ENCODE results near the gene CREB1.

DNA sequence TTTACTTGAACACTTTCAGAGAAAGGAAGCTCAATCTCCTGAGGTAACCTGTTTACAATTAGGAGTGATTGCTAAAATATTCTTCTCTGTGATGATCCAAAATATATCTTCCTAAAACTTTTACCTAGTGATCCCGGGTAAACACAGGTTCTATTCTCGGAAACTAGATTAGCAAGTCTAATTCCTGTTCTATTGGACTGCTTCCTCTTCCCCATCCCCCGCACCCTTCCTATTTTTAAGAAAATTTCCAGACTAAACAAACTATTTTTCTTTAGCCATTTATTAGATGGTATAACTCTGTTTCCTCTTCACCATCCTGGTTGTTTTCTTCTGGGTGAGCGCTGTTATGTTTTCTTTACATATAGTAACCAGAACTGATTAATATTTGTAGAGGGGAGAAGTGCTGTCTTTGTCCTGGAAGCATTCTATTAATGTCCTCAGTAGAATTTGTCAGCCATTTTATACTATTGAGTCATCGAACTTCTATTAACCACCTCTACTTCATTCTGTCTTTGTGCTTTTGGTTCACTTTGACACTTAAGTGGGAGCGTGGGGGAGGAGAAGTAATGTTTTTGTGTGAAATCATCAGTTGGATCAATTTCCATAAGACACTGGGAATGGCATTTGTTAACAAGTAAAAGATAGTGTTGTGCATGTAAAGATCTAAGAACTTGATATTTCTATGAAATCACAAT is 31.8 kb downstream of the CREB1 start:
- TF ChIP-seq, protein P1, sequence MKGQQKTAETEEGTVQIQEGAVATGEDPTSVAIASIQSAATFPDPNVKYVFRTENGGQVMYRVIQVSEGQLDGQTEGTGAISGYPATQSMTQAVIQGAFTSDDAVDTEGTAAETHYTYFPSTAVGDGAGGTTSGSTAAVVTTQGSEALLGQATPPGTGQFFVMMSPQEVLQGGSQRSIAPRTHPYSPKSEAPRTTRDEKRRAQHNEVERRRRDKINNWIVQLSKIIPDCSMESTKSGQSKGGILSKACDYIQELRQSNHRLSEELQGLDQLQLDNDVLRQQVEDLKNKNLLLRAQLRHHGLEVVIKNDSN (IDR thresholded peaks at IDR 0.05): no peak
- no peak for TF ChIP-seq TEAD4 (IDR thresholded peaks at IDR 0.05)
- no peak for TF ChIP-seq NFIC (IDR thresholded peaks at IDR 0.05)
- TF ChIP-seq, protein P2, sequence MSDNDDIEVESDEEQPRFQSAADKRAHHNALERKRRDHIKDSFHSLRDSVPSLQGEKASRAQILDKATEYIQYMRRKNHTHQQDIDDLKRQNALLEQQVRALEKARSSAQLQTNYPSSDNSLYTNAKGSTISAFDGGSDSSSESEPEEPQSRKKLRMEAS (IDR thresholded peaks at IDR 0.05): no peak
- no peak for TF ChIP-seq FOXM1 (IDR thresholded peaks at IDR 0.05; ENCODE audit: borderline replicate concordance, low read depth)
- no peak for TF ChIP-seq RAD21 (IDR thresholded peaks at IDR 0.05; ENCODE audit: low read depth)
- no peak for TF ChIP-seq TAF1 (IDR thresholded peaks at IDR 0.05; ENCODE audit: low read depth)
- TF ChIP-seq EGR1 (IDR thresholded peaks at IDR 0.05): no peak
- no peak for TF ChIP-seq CREB1 (IDR thresholded peaks at IDR 0.05; ENCODE audit: low read depth)
- no peak for TF ChIP-seq EP300 (IDR thresholded peaks at IDR 0.05; ENCODE audit: borderline replicate concordance)
